Parathyroid adenoma (tissue), 2 donors: Measurements from ENCODE around the gene ROR2.

Experiments used
- H2AFZ ChIP-seq: fragments of 300-600 bp; sonication (generic); one replicate; pipeline ENCODE4 v1.7.0; 2017; ENCODE audit warnings: antibody characterized with exemption, mild to moderate bottlenecking
- H3K27ac ChIP-seq: fragments of 300-600 bp; sonication (generic); one replicate; pipeline ENCODE4 v1.7.0; 2017
- H3K27me3 ChIP-seq: fragments of 300-600 bp; sonication (generic); one replicate; pipeline ENCODE4 v1.7.0; 2017; ENCODE audit warnings: low read length; ENCODE audit not compliant: control insufficient read depth, insufficient read depth
- H3K36me3 ChIP-seq: fragments of 300-600 bp; sonication (generic); one replicate; pipeline ENCODE4 v1.7.0; 2017; ENCODE audit warnings: low read length; ENCODE audit not compliant: control insufficient read depth, insufficient read depth
- H3K4me1 ChIP-seq: fragments of 300-600 bp; sonication (generic); one replicate; pipeline ENCODE4 v1.7.0; 2017; ENCODE audit warnings: control low read depth
- H3K4me2 ChIP-seq: fragments of 300-600 bp; sonication (generic); one replicate; pipeline ENCODE4 v1.7.0; 2017; ENCODE audit warnings: low read length
- H3K4me3 ChIP-seq: fragments of 300-600 bp; sonication (generic); one replicate; pipeline ENCODE4 v1.7.0; 2017; ENCODE audit warnings: low read depth, low read length
- H3K79me2 ChIP-seq: fragments of 300-600 bp; sonication (generic); one replicate; pipeline ENCODE4 v1.7.0; 2017; ENCODE audit warnings: control low read depth
- H3K9ac ChIP-seq: fragments of 300-600 bp; sonication (generic); one replicate; pipeline ENCODE4 v1.7.0; 2017; ENCODE audit warnings: mild to moderate bottlenecking
- H3K9me3 ChIP-seq: fragments of 300-600 bp; sonication (generic); one replicate; pipeline ENCODE4 v1.7.0; 2017; ENCODE audit warnings: low read length; ENCODE audit not compliant: control insufficient read depth
- TF ChIP-seq, protein P1 (sequence below): fragments of 300-600 bp; sonication (generic); IDR thresholded peaks from one replicate; pipeline ENCODE4 v1.7.0; 2017; ENCODE audit warnings: antibody characterized with exemption, mild to moderate bottlenecking
- donor health status: primary hyperparathyroidism.

Gene ROR2

GRCh38 chr9:91900055-91900796, 49.8 kb downstream of the ROR2 start:
- H3K4me1 ChIP-seq = peaks cover 10% of the 10 kb centered on the region
- no peak overlapping the region for H3K27ac ChIP-seq

DNA sequence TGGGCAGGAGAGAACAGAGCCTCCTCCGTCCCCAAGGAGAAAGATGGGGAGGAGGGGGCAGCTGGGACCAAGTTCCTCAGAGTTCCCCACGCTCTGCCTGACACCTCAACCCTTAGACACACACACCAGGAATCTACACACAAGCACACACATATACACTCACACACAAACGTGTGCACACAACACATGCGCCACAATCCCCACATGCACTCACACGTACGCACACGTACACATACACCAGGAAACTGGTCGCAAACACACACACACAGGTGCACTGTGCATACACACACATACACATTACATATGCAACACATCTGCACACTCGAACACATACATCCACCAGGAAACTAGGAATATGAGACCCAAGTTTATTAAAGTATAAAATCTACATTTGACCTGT, 50.4 kb downstream of the ROR2 start:
- Histone ChIP-seq H3K79me2 (no peaks in the 10 kb centered on the region), H3K4me2 (no peak overlapping the region), H3K4me1 (peaks cover 10% of the 10 kb centered on the region), H3K4me3 (no peak overlapping the region), H2AFZ (no peak overlapping the region), H3K36me3 (no peaks in the 10 kb centered on the region), H3K9ac (no peak overlapping the region), H3K27ac (no peak overlapping the region), H3K9me3 (no peaks in the 10 kb centered on the region), H3K27me3 (no peaks in the 10 kb centered on the region)
- TF ChIP-seq, protein P1, sequence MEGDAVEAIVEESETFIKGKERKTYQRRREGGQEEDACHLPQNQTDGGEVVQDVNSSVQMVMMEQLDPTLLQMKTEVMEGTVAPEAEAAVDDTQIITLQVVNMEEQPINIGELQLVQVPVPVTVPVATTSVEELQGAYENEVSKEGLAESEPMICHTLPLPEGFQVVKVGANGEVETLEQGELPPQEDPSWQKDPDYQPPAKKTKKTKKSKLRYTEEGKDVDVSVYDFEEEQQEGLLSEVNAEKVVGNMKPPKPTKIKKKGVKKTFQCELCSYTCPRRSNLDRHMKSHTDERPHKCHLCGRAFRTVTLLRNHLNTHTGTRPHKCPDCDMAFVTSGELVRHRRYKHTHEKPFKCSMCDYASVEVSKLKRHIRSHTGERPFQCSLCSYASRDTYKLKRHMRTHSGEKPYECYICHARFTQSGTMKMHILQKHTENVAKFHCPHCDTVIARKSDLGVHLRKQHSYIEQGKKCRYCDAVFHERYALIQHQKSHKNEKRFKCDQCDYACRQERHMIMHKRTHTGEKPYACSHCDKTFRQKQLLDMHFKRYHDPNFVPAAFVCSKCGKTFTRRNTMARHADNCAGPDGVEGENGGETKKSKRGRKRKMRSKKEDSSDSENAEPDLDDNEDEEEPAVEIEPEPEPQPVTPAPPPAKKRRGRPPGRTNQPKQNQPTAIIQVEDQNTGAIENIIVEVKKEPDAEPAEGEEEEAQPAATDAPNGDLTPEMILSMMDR = no peak

More at GRCh38 chr9:91900055-91900796, 49.8 kb downstream of the ROR2 start:
- Histone ChIP-seq H2AFZ (no peak overlapping the region), H3K36me3 (no peaks in the 10 kb centered on the region), H3K27me3 (no peaks in the 10 kb centered on the region), H3K4me3 (no peak overlapping the region), H3K4me2 (no peak overlapping the region), H3K9me3 (no peaks in the 10 kb centered on the region), H3K79me2 (no peaks in the 10 kb centered on the region), H3K9ac (no peak overlapping the region)
- TF ChIP-seq, protein P1 = no peak

DNA sequence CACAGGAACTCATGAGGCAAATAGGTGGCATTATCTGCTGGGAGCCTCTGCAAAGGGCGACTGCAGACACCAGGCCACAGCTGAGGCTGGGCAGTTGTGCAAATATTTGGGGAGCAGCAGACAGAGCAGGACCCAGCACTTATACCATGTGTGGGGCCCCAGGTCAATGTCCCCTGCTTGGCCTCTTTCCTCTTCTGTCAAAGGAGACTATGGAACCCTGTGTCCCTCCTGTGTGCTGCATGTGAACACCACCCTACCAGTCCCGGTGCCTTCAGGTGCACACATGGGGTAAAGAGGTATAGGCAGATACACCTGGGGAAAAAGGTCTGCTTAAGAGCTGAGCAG, 50.8 kb downstream of the ROR2 start:
- TF ChIP-seq, protein P1 = no peak
- no peak overlapping the region for H3K9ac ChIP-seq
- H3K27ac ChIP-seq = no peak overlapping the region
- no peaks in the 10 kb centered on the region for H3K27me3 ChIP-seq
- H3K79me2 ChIP-seq = no peaks in the 10 kb centered on the region
- no peak overlapping the region for H3K4me3 ChIP-seq
- no peak overlapping the region for H2AFZ ChIP-seq
- no peaks in the 10 kb centered on the region for H3K9me3 ChIP-seq
- H3K36me3 ChIP-seq = no peaks in the 10 kb centered on the region
- H3K4me1 ChIP-seq = peaks cover 10% of the 10 kb centered on the region
- no peak overlapping the region for H3K4me2 ChIP-seq

GRCh38 chr9:91898451-91899218, 51.4 kb downstream of the ROR2 start:
- Histone ChIP-seq H3K36me3 (no peaks in the 10 kb centered on the region), H3K4me2 (no peak overlapping the region), H3K27me3 (no peaks in the 10 kb centered on the region), H3K4me1 (peaks cover 10% of the 10 kb centered on the region), H3K79me2 (no peaks in the 10 kb centered on the region), H3K9ac (no peak overlapping the region), H2AFZ (no peak overlapping the region), H3K4me3 (no peak overlapping the region), H3K27ac (no peak overlapping the region), H3K9me3 (no peaks in the 10 kb centered on the region)
- TF ChIP-seq, protein P1 = no peak
